KBM-7 (cell line): ENCODE results near the gene CLPTM1L.
"Not testable (repeated sequence)": the region's sequence is repeated elsewhere in the genome, so short reads cannot be mapped to it uniquely, and the experiment has no call there.

Source experiments
- DNase-seq: peaks from one replicate; pipeline ENCODE4 v3.0.0-alpha.2; 2015
- in situ Hi-C: fragments of 300-500 bp; cut with MboI; formaldehyde crosslinking; loops from 2 replicates; pipeline ENCODE4 v1.14.3; 2020; ENCODE audit warnings: low sequenced_read_pairs, low pct_unique_long_range_greater_than_20kb, mixed read lengths

Gene CLPTM1L

DNA sequence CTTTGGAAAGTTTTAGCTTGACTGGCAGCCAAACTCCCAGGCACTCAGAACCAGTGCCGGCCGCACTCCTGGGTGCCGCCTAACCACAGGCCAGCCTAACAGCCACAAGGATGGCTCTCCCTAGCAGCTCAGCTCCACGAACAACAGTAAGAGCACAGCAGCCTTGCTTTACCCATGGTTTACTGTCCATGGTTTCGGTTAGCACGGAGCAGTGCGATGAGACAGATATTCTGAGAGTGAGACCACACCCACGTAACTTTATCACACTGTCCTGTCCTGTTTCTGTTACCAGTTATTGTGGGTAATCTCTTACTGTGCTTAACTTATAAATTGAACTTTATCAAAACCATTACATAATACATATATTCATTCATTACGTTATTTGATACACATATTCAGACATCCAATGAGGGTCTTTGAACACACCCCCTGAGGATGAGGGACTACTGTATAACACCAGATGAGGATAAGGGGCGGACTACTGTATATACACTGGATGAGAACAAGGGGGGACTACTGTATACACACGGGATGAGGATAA is 12.4 kb downstream of the CLPTM1L start:
- in situ Hi-C loops, result no loop called here
- DNase-seq, result no peak

DNA sequence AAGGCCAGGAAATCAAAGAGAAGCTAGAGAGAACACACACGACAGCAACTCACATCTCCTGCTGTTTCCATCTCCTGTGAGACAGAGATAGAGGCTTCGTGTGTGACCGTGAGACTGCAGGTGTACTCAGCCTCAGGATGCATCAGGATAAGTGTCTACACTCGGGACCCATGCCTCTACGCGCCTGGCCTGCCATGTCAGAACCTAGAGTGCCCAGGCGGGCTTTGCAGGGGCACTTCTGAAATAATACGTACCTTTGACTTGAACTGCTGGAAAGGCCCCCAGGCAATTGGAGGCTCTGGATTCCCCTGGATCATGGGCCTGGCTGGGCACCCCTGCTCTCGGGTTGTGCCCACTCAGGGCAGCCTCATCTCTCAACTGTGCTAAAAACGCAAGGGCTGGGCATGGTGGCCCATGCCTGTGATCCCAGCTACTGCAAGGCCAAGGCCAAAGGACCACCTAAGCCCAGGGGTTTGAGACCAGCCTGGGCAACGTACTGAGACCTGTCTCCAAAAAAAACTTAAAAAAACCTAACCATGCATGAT is 13.0 kb downstream of the CLPTM1L start:
- DNase-seq, result no peak
- in situ Hi-C loops, result no loop called here

DNA sequence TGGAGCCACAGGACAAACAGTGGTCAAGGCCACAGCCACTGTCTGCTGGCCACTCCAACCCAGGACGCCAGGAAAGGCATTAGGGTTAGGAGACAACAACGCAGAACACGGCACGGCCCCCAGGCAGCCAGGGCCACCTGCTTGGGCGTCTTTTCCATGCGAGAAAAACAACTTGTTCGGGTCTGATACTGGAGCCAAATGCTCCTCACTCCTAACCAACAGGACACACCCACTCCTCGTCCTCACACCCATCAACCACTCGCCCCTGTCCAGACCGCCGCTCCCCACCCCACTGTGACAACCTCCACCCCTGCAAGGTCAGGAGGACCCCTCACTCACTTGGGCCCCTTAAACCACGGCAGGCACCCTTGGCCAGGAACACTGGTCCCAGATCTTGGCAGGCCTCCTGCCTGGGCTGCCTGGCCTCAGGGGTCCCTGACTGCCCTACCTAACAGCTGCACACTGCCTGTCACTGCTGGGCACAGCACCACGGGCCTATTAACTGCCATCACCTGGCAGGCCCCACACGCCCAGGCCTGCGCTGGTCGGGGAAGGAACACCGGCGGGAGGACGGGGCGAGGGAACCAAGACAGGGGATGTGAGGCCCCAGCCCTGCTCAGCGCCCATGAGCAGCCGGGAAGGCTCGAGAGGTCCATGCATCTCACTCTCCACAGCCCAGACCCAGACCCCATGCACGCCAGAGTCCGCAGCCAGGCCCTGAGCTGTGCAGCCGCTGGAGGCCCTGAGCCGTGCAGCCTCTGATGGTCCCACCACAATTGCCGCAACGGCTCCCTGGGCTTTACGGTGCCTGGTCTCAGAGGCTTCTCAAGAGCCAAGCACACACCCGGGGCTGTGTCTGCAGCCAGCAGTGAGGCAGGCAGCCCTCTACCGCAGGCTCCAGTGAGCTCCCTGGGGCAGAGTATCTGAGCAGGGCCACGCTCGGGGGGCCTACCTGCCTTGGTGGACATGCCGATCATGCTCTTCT is 13.8 kb downstream of the CLPTM1L start:
- DNase-seq, result no peak
- in situ Hi-C loops, result no loop called here

GRCh38 chr5:1330146-1330846 is 14.6 kb downstream of the CLPTM1L start:
- DNase-seq, result no peak
- in situ Hi-C loops, result no loop called here

GRCh38 chr5:1329111-1329579 is 15.8 kb downstream of the CLPTM1L start:
- DNase-seq, result no peak
- in situ Hi-C loops, result no loop called here

DNA sequence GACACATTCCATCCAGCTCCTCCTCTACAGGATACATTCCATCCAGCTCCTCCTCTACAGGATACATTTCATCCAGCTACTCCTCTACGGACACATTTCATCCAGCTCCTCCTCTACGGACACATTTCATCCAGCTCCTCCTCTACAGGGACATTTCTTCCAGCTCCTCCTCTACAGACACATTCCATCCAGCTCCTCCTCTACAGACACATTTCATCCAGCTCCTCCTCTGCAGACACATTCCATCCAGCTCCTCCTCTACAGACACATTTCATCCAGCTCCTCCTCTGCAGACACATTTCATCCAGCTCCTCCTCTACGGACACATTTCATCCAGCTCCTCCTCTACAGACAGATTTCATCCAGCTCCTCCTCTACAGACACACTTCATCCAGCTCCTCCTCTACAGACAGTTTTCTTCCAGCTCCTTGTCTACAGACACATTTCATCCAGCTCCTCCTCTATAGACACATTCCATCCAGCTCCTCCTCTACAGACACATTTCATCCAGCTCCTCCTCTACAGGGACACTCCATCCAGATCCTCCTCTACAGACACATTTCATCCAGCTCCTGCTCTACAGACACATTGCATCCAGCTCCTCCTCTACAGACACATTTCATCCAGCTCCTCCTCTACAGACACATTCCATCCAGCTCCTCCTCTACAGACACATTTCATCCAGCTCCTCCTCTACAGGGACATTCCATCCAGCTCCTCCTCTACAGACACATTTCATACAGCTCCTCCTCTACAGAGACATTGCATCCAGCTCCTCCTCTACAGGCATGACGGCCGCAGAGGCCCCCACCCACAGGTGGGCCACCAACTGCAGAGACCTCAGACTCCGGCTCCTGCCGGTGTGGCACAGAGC is 16.4 kb downstream of the CLPTM1L start:
- in situ Hi-C loops, DNase-seq: not testable (repeated sequence)

- in situ Hi-C loops, DNase-seq: not testable (repeated sequence)
Observed at GRCh38 chr5:1326901-1327756, 17.8 kb downstream of the CLPTM1L start.

DNA sequence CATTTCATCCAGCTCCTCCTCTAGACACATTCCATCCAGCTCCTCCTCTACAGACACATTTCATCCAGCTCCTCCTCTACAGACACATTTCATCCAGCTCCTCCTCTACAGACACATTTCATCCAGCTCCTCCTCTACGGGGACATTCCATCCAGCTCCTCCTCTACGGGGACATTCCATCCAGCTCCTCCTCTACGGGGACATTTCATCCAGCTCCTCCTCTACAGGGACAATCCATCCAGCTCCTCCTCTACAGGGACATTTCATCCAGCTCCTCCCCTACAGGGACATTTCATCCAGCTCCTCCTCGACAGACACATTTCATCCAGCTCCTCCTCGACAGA is 18.4 kb downstream of the CLPTM1L start:
- DNase-seq, result not testable (repeated sequence)

GRCh38 chr5:1325870-1326531 is 18.9 kb downstream of the CLPTM1L start:
- DNase-seq, result no peak
- in situ Hi-C loops, result no loop called here

More for the DNA sequence above, 18.4 kb downstream of the CLPTM1L start:
- in situ Hi-C loops, result not testable (repeated sequence)

GRCh38 chr5:1325191-1325741 is 19.6 kb downstream of the CLPTM1L start:
- in situ Hi-C loops, result no loop called here
- DNase-seq, result no peak

DNA sequence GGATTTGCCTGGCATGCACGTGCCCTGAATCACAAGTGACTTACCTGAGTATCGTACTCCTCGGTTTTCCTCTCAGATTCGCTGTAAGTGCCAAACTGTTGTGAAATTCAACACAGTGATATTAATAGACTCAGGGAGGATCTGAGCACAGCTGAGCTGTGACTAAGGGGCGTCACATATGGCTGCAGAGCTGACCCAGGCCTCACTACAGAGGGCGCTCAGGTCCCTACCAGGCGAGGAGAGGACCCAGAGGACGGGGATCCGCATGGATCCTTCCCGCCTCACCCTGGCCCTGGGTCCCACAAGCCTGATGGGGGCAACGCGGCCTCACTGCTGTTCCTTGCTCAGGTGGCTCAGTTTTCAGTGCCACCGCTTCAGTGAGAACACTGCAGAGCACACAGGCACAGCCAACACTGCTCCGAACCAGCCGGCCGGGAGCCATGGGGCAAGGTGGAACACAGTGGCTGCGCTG is 20.1 kb downstream of the CLPTM1L start:
- in situ Hi-C loops, result no loop called here
- DNase-seq, result no peak

DNA sequence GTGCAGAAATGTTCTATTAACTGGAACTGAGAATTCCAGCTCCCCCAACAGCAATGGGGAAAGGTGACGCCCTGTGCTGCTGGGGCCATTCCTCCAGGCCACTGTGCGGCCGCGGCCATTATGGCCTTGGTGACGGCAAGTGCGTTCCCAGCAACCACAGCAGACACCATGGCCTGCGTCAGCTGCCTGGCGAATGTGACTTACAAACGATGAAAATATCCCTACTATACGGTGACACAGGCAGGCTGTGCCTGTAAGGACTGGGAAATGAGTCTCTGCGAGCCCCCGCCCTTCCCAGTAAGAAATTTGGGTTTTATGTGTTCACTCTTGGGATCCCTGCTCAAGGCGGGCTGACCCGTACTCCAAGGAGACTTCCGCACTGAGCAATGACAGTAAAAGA is 20.6 kb downstream of the CLPTM1L start:
- no peak for DNase-seq
- in situ Hi-C loops, result no loop called here

- no peak for DNase-seq
- in situ Hi-C loops, result no loop called here
Observed at GRCh38 chr5:1323803-1324173, 21.1 kb downstream of the CLPTM1L start.

DNA sequence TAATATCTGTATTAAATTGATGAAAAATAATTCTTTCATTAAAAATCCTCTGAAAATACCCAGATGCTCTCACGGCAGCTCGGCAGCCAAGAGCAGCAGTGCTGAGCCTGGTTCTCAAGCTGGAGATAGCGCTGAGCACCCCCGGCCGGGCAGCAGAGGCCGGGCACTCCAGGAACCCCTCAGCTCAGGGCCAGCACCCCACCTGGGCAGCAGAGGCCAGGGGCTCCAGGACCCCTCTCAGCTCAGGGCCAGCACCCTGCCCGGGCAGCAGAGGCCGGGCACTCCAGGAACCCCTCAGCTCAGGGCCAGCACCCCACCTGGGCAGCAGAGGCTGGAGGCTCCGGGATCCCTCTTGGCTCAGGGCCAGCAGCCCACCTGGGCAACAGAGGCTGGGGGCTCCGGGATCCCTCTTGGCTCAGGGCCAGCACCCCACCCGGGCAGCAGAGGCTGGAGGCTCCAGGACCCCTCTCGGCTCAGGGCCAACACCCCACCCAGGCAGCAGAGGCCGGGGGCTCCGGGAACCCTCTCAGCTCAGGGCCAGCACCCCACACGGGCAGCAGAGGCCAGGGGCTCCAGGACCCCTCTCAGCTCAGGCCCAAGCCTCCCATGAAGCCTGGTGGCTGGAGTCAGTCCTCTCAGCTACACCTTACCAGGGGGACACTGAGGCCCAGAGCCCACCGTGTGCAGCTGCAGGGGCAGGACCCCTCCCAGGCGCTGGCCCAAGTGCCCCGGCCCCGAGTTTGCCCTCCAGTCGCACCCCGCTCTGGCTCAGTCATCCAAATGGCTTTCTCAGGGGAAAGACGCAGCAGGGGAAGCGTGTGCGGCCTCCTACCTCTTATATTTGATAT is 21.7 kb downstream of the CLPTM1L start:
- in situ Hi-C loops, result no loop called here
- no peak for DNase-seq

DNA sequence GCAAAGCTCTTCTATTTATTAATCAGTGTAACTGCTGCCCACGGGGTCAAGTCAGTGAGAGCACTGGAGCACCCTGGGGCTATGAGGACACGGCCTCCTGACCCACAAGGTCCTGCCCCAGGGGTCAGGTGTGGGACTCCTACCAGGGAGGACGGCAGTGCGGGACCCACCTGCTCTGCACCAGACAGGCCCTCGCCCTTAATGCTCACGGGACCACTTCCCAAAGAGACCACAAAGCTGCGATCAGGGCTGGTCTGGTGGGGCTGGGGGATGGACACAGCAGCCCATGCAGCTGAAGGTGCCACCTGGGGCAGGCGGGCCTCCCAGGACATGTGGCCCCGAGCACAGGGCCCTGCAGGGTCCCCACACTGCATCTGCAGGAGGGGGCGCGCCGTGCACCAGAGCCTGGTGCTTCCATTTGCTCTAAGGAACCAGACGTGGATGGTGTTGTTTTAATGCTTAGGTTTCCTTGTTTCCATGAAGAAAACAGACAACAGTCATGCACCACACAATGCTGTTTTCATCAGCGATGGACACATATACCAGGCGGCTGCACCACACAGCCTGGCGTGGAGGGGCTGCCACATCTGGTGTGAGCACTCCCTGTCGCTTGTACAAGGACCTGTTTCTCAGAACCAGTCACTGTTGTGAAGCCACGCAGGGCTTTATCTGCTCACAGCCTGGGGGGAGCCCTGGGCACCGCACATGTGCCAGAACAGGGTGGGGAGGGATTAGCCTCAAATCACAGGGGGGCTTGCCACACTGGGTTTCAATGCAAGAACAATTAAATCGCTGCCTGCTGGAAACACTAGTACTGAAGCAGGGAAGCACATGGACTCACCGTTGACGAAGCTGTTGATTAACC is 22.6 kb downstream of the CLPTM1L start:
- in situ Hi-C loops, result no loop called here
- no peak for DNase-seq
